Activated naive CD8-positive, alpha-beta T cell treated with anti-CD3 and anti-CD28 coated beads, Interleukin-2, amount 50 U/mL, for 24 hours (primary cell): ENCODE results near the gene CLDN4.
A peak's percentile ranks its signal among the peaks of the same experiment; 100 is the strongest.
"Not testable (repeated sequence)": the region's sequence is repeated elsewhere in the genome, so short reads cannot be mapped to it uniquely, and the experiment has no call there.

Experiments used
- ATAC-seq: fragments of 150-1000 bp; cut with Tn5 transposase; one replicate; pipeline ENCODE4 v1.10.0; 2021
- DNase-seq: peaks from one replicate; pipeline ENCODE4 v3.0.0; 2021
- H3K27ac Mint-ChIP-seq: one replicate; pipeline ENCODE4 v1.8.0; 2021; ENCODE audit warnings: mild to moderate bottlenecking, mixed read lengths
- H3K27me3 Mint-ChIP-seq: one replicate; pipeline ENCODE4 v1.8.0; 2021; ENCODE audit warnings: mixed read lengths
- H3K36me3 Mint-ChIP-seq: one replicate; pipeline ENCODE4 v1.8.0; 2021; ENCODE audit warnings: low read depth, mixed read lengths
- H3K4me1 Mint-ChIP-seq: one replicate; pipeline ENCODE4 v1.8.0; 2021; ENCODE audit warnings: mixed read lengths
- H3K4me3 Mint-ChIP-seq: one replicate; pipeline ENCODE4 v1.8.0; 2021; ENCODE audit warnings: mild to moderate bottlenecking, moderate library complexity, mixed read lengths
- H3K9me3 Mint-ChIP-seq: one replicate; pipeline ENCODE4 v1.8.0; 2021; ENCODE audit warnings: mixed read lengths

Gene CLDN4

DNA sequence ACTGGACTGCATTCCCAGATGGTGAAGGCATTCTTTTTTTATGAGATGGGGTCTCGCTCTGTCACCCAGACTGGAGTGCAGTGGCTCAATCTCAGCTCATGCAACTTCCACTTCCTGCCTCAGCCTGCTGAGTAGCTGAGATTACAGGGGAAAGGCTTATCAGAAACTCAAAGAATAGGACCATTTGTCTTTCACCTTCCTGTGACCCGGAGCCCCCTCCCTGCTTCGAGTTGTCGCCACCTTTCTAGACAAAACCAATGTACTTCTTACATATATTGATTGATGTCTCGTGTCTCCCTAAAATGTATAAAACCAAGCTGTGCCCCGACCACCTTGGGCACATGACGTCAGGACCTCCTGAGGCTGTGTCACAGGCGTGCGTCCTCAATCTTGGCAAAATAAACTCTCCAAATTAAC is 13.3 kb downstream of the CLDN4 start:
- ATAC-seq (no peak), DNase-seq (no peak)
- Mint-ChIP-seq H3K9me3 (no peaks in the 10 kb centered on the region), H3K27me3 (no peaks in the 10 kb centered on the region), H3K36me3 (no peaks in the 10 kb centered on the region), H3K4me1 (peaks cover 15% of the 10 kb centered on the region), H3K4me3 (peak overlapping the region; percentile 1), H3K27ac (no peak overlapping the region)

DNA sequence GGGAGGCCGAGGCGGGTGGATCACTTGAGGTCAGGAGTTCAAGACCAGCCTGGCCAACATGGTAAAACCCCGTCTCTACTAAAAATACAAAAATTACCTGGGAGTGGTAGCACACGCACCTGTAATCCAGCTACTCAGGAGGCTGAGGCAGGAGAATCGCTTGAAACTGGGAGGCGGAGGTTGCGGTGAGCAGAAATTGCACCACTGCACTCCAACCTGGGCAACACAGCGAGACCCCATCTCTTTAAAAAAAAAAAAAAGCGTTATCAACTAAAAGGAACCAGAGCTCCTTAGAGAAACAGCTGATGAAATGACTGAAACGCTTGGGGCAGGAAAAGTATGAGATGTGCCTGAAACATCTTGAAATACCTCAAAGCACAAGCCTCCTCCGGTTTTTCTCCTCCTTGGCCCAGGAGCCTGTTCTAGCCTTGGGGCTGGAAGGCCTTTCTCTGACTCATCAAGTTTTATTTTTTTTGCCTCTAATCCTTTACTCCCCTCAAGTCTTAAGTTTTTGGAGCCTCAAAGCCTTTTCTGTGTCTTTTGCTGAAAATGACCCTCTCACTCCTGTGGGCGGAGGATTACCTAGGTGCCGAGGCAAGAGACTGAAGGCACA is 14.2 kb downstream of the CLDN4 start:
- no peaks in the 10 kb centered on the region for H3K36me3 Mint-ChIP-seq
- peaks cover 22% of the 10 kb centered on the region for H3K4me1 Mint-ChIP-seq
- no peak overlapping the region for H3K27ac Mint-ChIP-seq
- H3K9me3 Mint-ChIP-seq: no peaks in the 10 kb centered on the region
- ATAC-seq (no peak), DNase-seq (no peak)
- no peak overlapping the region for H3K4me3 Mint-ChIP-seq
- H3K27me3 Mint-ChIP-seq: peaks cover 2% of the 10 kb centered on the region

DNA sequence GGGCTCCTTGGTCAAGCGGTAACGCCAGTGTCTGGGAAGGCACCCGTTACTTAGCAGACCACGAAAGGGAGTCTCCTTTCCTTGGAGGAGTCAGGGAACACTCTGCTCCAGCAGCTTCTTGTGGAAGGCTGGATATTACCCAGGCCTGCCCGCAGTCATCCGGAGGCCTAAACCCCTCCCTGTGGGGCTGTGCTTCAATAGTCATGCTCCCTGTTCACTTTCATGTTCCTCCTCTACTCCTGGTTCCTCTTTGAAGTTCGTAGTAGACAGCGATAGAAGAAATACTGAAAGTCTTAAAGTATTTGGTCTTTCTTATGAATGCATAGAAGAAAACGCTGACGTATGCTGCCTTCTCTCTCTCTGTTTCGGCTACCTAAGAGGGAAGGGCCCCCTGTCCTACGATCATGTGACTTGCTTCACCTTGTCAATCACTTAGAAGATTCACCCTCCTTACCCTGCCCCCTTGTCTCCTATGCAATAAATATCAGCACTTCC is 15.0 kb downstream of the CLDN4 start:
- H3K4me1 Mint-ChIP-seq: peaks cover 28% of the 10 kb centered on the region
- not testable (repeated sequence) for H3K4me3 Mint-ChIP-seq, DNase-seq, H3K27me3 Mint-ChIP-seq, H3K27ac Mint-ChIP-seq, ATAC-seq, H3K9me3 Mint-ChIP-seq, H3K36me3 Mint-ChIP-seq

DNA sequence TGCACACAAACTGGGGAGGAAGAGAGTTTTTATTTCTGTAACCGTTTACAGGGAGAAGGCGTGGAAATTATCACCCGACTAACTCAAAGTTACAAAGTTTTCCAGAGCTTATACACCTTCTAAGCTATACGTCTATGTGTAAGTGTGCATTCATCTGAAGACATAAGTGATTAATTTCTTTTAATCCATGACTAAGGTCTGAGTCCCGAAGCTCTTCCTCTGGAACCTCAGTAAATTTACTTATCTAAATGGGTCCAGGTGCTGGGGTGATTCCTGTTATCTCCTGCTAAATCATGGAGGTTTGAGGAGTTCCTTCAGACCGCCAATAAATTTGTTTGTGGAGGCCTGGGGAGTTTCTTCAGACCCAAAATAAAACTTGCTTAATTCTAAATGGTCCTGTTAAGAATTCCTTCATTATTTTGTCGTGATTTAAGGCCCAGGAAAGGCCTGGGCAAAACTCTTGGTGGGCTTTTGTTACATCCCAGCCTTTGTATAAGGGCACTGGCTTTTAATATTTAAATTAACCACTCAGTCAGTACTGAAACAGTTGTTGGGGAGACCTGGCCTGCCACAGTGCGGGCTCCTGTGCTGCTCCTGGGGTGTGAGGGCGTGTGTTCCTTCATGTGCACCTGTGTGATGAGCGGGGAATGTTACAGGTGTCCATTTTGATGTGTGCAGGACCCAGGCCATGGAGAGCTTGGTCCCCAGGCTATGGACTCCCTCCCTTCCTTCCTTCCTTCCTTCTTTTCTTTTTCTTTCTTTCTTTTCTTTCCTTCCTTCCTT is 17.3 kb downstream of the CLDN4 start:
- ATAC-seq: no peak
- Mint-ChIP-seq H3K27ac (no peak overlapping the region), H3K4me1 (peaks cover 42% of the 10 kb centered on the region), H3K9me3 (no peaks in the 10 kb centered on the region), H3K4me3 (no peak overlapping the region), H3K36me3 (no peaks in the 10 kb centered on the region), H3K27me3 (peaks cover 6% of the 10 kb centered on the region)
- no peak for DNase-seq

DNA sequence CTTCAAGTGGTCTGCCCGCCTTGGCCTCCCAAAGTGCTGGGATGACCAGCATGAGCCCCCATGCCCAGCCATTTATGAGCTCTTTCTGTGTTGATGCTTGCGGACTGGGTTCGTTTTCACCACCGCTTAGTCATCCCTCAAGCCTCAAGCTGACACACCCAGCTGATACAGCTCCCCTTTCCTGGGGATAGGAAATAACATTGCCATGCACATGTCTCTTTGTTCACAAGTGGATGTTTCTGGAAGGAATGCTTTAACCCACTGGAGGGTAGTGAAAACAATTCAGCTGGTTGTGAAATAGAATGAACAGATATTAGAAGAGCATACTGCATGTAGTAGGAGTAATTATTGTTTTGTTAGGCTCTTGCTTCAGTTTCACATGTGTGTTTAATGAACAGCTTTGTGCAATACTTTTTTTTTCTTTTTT is 20.0 kb downstream of the CLDN4 start:
- H3K9me3 Mint-ChIP-seq: no peaks in the 10 kb centered on the region

DNA sequence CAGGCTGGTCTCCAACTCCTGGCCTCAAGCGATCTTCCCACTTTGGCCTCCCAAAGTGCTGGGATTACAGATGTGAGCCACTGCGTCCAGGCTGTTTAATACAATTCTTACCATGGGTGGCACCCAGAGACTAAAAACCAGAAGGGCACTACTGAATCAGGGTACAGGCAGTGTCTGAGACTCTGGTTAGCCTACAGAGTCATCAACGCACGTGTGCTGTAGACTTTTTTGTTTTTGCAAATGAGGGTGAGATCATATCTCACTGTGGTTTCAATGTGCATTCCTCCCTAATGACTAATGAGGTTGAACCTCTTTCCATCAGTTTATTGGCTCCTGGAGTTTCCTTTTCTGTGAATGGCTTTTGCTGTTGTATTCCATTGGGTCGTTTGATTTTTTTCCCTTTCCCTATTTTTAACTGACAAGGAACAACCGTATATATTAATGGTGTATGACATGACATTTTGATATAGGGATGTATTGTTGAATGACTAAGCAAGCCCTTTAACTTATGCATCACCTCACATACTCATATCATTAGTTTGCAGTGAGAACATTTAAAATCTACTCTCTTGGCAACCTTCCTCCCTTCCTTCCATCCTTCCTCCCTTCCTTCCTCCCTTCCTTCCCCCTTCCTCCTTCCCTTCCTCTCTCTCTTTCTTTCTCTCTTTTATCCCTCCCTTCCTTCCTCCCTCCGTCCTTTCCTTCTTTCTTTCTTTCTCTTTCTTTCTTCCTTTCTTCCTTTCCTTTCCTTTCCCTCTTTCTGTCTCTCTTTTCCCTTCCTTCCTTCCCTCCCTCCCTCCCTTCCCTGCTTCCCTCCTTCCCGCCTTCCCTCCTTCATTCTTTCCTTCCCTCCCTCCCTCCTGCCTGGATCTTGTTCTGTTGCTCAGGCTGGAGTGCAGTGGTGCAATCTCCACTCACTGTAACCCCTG is 20.9 kb downstream of the CLDN4 start:
- peaks cover 39% of the 10 kb centered on the region for H3K4me1 Mint-ChIP-seq
- peak overlapping the region; percentile 18 for H3K4me3 Mint-ChIP-seq
- no peaks in the 10 kb centered on the region for H3K36me3 Mint-ChIP-seq
- peaks cover 23% of the 10 kb centered on the region for H3K27me3 Mint-ChIP-seq
- peak overlapping the region; percentile 26 for H3K27ac Mint-ChIP-seq
- DNase-seq: no peak
- ATAC-seq: peak; percentile 98
- H3K9me3 Mint-ChIP-seq: no peaks in the 10 kb centered on the region

More for the DNA sequence above, 20.0 kb downstream of the CLDN4 start:
- Mint-ChIP-seq H3K4me1 (peaks cover 39% of the 10 kb centered on the region), H3K4me3 (no peak overlapping the region), H3K27ac (peak overlapping the region; percentile 69), H3K27me3 (peaks cover 21% of the 10 kb centered on the region), H3K36me3 (no peaks in the 10 kb centered on the region)
- DNase-seq (no peak), ATAC-seq (no peak)

DNA sequence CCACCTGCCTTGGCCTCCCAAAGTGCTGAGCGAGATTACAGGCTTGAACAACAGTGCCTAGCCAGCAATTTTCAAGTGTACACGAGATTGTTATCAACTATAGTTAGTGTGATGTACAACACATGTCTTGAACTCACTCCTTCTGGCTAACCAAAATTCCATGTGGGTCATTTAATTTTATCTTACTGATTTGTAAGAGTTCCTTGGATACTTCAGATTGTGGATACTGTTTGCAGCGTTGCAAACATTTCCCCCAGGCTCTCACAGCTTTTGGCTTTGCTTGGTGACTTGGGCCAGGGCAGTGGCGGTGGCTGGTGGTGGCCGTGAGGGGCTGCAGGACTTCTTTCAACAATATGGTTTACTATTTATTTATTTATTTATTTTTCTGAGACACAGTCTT is 21.7 kb downstream of the CLDN4 start:
- Mint-ChIP-seq H3K27ac (no peak overlapping the region), H3K4me1 (peaks cover 39% of the 10 kb centered on the region), H3K36me3 (no peaks in the 10 kb centered on the region), H3K27me3 (peaks cover 25% of the 10 kb centered on the region), H3K9me3 (no peaks in the 10 kb centered on the region), H3K4me3 (no peak overlapping the region)
- ATAC-seq: no peak
- no peak for DNase-seq

DNA sequence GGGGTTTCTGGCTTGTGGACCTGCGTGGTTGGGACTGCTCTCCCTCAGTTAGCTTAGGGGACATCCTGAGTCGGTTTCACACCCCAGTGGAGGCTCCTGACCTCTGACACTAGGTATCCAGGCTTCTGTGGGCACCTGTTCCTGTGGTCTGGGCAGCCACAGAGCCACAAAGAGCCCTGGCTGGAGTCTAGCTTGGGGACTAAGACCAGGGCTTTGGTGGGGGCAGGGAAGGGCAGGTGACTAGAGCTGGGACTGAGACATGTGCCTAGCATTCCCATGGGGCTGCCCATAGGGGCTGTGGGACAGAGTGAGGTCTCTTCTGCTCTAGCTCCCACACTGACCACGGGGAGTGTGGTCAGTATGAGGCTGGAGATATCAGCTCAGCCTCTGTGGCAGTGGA is 26.1 kb downstream of the CLDN4 start:
- Mint-ChIP-seq H3K27ac (no peak overlapping the region), H3K4me3 (no peak overlapping the region), H3K27me3 (peaks cover 32% of the 10 kb centered on the region), H3K36me3 (no peaks in the 10 kb centered on the region), H3K9me3 (no peaks in the 10 kb centered on the region), H3K4me1 (peaks cover 11% of the 10 kb centered on the region)
- DNase-seq (no peak), ATAC-seq (no peak)

DNA sequence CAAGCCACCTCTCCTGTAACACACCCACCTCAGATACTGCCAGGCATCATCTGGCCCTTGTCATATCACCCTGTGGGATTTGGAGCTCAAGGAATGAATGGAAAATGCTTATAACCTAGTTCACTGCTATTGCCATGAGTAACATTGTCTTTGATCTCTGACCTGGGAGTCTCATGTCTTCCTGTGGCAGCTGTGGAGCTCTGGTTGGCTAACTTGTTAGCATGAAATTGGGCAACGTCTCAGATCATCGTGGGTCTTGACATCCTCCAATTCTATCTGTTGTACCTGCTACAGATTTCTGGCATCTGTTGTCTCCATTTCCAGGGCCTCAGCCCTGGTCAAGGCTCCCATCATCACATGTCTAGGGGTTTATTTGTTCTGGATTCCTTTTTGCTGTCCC is 28.0 kb downstream of the CLDN4 start:
- H3K27ac Mint-ChIP-seq: no peak overlapping the region
- ATAC-seq: peak; percentile 41
- no peaks in the 10 kb centered on the region for H3K36me3 Mint-ChIP-seq

DNA sequence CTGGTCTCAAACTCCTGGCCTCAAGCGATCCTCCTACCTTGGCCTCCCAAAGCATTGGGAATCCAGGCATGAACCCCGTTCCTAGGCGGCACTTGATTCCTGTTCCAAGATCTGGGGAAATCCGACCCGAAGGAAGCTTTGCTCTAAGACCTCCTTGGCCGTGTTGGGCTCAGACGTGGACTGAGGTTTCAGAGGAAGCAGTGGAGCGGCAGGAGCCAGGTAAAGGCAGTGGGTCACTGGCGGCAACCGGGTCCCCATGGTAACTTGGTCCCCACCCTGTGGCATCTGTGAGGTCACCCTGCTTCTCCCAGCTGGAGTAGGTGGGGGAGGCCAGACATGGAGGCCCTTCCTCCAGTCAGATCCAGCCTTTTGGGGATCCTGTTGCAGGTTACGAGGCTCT is 30.1 kb downstream of the CLDN4 start, which contains the start of gene TMEM270:
Gene TMEM270, plus strand, starts transcription at position 301 of the 400 bp plus-strand sequence. Its CDS starts 36 bp downstream, at position 337.
- no peaks in the 10 kb centered on the region for H3K4me1 Mint-ChIP-seq
- no peak within 1 kb of the TSS for H3K27ac Mint-ChIP-seq
- no peaks in the 10 kb centered on the region for H3K36me3 Mint-ChIP-seq
- no peaks in the 10 kb centered on the region for H3K9me3 Mint-ChIP-seq
- H3K4me3 Mint-ChIP-seq: no peak within 1 kb of the TSS
- ATAC-seq (no peak), DNase-seq (no peak)
- peaks cover 13% of the 10 kb centered on the region for H3K27me3 Mint-ChIP-seq

More for the DNA sequence above, 28.0 kb downstream of the CLDN4 start:
- Mint-ChIP-seq H3K9me3 (no peaks in the 10 kb centered on the region), H3K27me3 (peaks cover 23% of the 10 kb centered on the region), H3K4me3 (no peak overlapping the region), H3K4me1 (peaks cover 4% of the 10 kb centered on the region)
- DNase-seq: no peak

DNA sequence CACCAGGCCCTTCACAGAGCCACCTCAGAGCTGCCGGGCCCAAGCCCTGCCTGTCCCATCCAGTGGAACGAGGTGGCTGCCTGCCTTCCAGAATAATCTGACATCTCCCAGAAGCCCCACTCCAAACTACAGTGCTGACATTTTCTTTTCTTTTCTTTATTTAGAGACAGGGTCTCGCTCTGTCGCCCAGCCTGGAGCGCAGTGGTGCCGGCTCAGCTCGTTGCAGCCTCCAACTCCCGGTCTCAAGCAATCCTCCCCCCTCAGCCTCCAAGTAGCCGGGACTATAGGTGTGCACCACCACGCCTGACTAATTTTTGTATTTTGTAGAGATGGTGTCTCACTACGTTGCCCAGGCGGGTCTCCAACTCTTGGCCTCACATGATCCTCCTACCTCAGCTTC is 30.5 kb downstream of the CLDN4 start:
- Mint-ChIP-seq H3K36me3 (no peaks in the 10 kb centered on the region), H3K27ac (no peak overlapping the region), H3K9me3 (no peaks in the 10 kb centered on the region), H3K4me3 (no peak overlapping the region), H3K27me3 (peaks cover 13% of the 10 kb centered on the region), H3K4me1 (no peaks in the 10 kb centered on the region)
- DNase-seq (no peak), ATAC-seq (no peak)

DNA sequence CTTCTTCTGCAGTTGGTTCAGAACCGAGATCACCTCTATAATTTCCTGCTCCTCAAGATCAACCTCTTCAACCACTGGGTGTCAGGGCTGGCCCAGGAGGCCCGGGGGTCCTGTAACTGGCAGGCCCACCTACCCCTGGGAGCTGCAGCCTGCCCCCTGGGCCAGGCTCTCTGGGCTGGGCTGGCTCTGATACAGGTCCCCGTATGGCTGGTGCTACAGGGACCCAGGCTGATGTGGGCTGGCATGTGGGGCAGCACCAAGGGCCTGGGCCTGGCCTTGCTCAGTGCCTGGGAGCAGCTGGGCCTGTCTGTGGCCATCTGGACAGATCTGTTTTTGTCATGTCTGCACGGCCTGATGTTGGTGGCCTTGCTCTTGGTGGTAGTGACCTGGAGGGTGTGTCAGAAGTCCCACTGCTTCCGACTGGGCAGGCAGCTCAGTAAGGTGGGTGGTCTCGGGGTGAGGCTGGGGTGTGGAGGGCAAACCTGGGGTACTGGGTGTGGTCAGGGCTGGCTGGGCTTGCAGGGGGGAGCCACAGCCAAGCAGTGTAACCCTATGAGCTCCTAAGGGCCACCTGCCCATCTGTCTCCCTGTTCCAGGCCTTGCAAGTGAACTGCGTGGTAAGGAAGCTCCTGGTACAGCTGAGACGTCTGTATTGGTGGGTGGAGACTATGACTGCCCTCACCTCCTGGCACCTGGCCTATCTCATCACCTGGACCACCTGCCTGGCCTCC is 34.4 kb downstream of the CLDN4 start:
- Mint-ChIP-seq H3K27me3 (no peaks in the 10 kb centered on the region), H3K27ac (no peak overlapping the region), H3K4me3 (no peak overlapping the region), H3K9me3 (no peaks in the 10 kb centered on the region), H3K36me3 (no peaks in the 10 kb centered on the region), H3K4me1 (no peaks in the 10 kb centered on the region)
- DNase-seq (no peak), ATAC-seq (no peak)

DNA sequence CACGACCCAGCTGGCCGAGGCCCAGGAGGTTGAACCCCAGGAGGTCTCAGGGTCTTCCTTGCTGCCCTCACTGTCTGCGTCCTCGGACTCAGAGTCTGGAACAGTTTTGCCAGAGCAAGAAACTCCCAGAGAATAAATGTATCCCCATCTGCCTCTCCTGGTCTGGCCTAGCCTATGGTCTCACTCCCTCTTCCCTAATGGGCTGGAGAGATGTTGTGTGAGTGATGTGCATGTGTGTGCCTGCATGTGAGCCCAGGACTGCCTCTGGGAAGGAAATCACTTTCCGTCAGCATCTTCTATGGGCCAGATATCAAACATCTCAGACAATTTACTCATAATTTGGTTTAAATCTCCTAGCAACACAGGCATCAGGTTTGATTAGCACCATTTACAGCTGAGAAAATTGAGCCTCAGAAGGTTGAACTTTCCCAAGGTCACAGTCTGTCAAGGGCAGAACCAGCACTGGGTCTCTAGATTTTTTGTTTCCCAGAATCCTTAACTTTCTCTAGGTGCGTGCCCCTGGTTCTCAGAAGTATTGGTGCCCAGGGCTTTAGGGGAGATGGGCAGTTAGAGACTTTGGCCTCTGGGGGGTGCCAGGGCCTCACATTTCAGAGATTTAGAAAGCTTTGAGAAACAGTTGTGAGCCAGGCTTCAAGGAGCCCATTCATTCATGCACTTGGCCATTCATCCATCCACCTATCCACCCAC is 35.1 kb downstream of the CLDN4 start:
- Mint-ChIP-seq H3K9me3 (no peaks in the 10 kb centered on the region), H3K27me3 (no peaks in the 10 kb centered on the region), H3K27ac (no peak overlapping the region), H3K4me3 (no peak overlapping the region), H3K36me3 (no peaks in the 10 kb centered on the region), H3K4me1 (no peaks in the 10 kb centered on the region)
- DNase-seq: peak; percentile 16
- no peak for ATAC-seq
